Sigmoid colon (tissue), 4 donors: Measurements from ENCODE around the gene OR5AU1.

ENCODE experiments used
- CTCF ChIP-seq, 4 experiments: fragments of 450-650 bp in 3 of 4; fragments of 200-600 bp in 1 of 4; IDR thresholded peaks; one replicate each; pipeline ENCODE4 v1.5.1; 2016 to 2019; ENCODE audit warnings: antibody characterized with exemption in 4 of 4, mild to moderate bottlenecking in 3 of 4, moderate library complexity in 2 of 4
- POLR2AphosphoS5 ChIP-seq, 4 donors: sonication (generic); formaldehyde crosslinking; IDR thresholded peaks; one replicate each; pipeline ENCODE4 v1.6.1; 2017; ENCODE audit warnings: antibody characterized with exemption in 4 of 4

- TF ChIP-seq POLR2AphosphoS5 (IDR thresholded peaks at IDR 0.05) (no peak), CTCF (IDR thresholded peaks at IDR 0.05) (no peak)
Observed at GRCh38 chr14:21162081-21162480, 6.2 kb upstream of the OR5AU1 start.
